GM12864 (cell line): ENCODE data around the gene GRK2.

Experiments used
- DNase-seq: peaks from one replicate; pipeline ENCODE4 v3.0.0-alpha.2; 2011; ENCODE audit warnings: low read depth
- H3K4me3 ChIP-seq: 2 replicates; pipeline ENCODE4 v1.5.1; 2011; ENCODE audit warnings: mild to moderate bottlenecking, low read depth, low read length, control low read depth
- CTCF ChIP-seq: IDR thresholded peaks from 2 replicates; pipeline ENCODE4 v1.5.1; 2011; ENCODE audit warnings: low read depth, mild to moderate bottlenecking, moderate library complexity, low read length, control low read depth, inconsistent platforms; ENCODE audit errors: missing control alignments

Gene GRK2

GRCh38 chr11:67286621-67287333 lies 20.5 kb downstream of the GRK2 start:
- H3K4me3 ChIP-seq, result no peak overlapping the region
- no peak for TF ChIP-seq CTCF
- DNase-seq, result no peak

- DNase-seq, result no peak
- no peak for TF ChIP-seq CTCF
- peak overlapping the region; percentile 91 for H3K4me3 ChIP-seq
Measured at GRCh38 chr11:67287355-67288197, 21.3 kb downstream of the GRK2 start.

- H3K4me3 ChIP-seq, result peak overlapping the region; percentile 91
- DNase-seq, result no peak
- TF ChIP-seq CTCF, result no peak
Measured at GRCh38 chr11:67288198-67288451, 21.9 kb downstream of the GRK2 start.

GRCh38 chr11:67288452-67289225 lies 22.4 kb downstream of the GRK2 start:
- peak overlapping the region; percentile 91 for H3K4me3 ChIP-seq
- peak; percentile 73 for DNase-seq

GRCh38 chr11:67289226-67289650 lies 23.0 kb downstream of the GRK2 start, which contains the start of gene ANKRD13D:
Gene ANKRD13D, plus strand, starts transcription at chr11:67289303. Its CDS starts 158 bp downstream, at chr11:67289461.
- H3K4me3 ChIP-seq, result peak within 1 kb of the TSS; percentile 91
- no peak for DNase-seq
- TF ChIP-seq CTCF, result no peak

More at GRCh38 chr11:67288452-67289225, 22.4 kb downstream of the GRK2 start:
- TF ChIP-seq CTCF, result peak; percentile 39

- peak overlapping the region; percentile 63 for H3K4me3 ChIP-seq
- no peak for DNase-seq
- no peak for TF ChIP-seq CTCF
Measured at GRCh38 chr11:67289651-67290479, 23.6 kb downstream of the GRK2 start.
